HG03460 (cell line): ENCODE results near the gene LMO2.

ENCODE experiments used
- ATAC-seq: cut with Tn5 transposase; IDR thresholded peaks from one replicate; pipeline ENCODE4 v1.9.1; 2021; ENCODE audit not compliant: unreplicated experiment

Gene LMO2

GRCh38 chr11:33915526-33915925 is 23.6 kb upstream of the LMO2 start:
- no peak for ATAC-seq

DNA sequence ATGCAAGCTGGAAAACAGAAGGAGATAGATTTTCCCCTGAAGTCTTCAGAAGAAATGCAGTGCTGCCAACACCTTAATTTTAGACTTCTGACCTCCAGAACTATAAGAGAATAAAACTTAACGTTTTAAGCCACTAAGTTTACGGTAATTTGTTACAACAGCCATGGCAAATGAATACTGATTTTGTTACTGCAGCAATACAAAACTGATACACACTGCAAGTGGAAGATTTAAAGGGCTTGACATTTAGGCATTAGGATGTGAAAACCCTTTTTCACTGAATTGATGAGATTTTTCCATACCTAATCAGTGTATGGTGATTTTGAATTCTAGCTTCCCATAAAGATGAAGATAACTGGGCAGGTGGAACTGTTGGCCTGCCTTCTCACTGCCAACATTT is 22.1 kb upstream of the LMO2 start:
- no peak for ATAC-seq

DNA sequence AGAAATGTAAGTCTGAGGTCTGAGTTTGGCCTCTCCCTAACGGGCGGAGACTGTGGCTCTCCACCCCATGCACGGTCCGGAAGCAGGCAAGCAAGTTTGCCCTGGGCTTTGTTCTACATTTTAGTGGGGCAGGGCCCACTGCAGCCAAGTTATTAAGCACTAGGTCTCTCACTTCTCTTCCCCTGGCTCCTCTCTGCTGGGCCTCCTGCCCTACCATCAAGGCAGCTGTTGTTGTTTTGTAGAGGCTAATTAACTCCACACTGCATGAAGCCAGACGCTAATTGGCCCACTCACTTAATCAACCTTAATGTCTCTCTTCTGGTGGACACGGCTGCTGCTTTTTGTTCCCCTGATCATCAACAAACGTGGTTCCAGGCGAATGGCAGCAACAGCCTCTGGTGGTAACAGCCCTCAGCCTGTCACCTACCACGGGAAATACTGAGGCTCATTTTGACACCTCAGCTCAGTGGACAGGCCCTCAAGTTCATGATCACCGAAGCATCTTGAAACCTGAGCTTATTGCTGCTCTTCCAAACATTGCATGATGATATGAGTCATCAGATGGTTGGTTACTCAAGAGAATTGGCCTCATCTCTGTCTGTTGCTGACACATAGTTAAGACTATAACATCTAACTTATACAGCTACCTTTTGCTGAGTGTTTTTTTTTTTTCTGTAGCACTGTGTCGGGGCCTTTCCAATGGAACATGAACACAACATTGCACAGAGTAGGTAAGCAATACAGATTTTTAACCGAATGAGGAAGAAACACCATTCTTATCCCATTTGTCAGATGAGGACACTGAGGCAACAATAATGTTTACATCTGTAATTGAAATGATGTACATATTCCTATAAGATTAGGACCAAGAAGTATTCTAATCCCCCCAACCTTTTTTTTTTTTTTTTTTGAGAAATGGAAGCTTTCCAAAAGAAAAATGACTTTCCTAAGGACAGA is 20.8 kb upstream of the LMO2 start:
- peak; percentile 83 for ATAC-seq

DNA sequence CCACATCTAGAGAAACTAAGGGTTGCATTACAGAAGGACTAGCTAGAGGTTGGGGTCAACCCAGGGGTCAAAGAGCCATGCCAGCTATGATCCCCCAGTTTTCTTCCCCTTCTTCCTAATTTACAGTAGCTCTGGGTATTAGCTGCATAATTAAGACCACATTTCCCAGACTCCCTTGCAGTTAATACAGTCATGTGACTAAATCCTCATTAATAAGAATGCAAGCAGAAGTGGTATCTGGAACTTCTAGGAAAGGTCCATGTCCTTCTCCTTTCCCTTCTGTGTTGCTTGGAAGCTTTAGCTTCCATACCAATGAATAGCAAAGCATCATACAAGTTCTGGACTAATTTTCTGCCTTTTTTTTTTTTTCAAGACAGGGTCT is 19.1 kb upstream of the LMO2 start:
- no peak for ATAC-seq

- no peak for ATAC-seq
These were observed 18.6 kb upstream of the LMO2 start for GRCh38 chr11:33910296-33910957.

GRCh38 chr11:33909552-33909951 is 17.7 kb upstream of the LMO2 start:
- no peak for ATAC-seq

- ATAC-seq = no peak
These were observed 17.3 kb upstream of the LMO2 start for GRCh38 chr11:33909150-33909549.

DNA sequence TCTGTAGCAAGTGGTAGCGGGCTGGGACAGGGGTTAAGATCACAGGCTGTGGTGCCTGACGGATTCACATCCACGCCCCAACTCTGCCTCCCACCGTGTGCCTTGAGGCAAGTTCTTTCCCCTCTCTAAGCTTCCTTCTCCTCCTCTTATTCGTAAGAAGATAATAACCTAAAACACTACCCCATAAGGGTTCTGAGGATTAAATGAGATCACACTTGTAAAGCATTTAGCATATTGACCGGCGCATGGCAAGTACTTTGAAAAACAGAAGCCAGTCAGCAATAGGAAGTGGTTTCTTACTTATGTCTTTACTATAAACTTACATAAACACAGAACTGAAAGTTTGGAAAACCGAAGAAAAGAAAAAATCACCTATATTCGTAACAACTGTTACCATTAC is 15.5 kb upstream of the LMO2 start:
- no peak for ATAC-seq

- no peak for ATAC-seq
These were observed 14.8 kb upstream of the LMO2 start for GRCh38 chr11:33906484-33907186.

DNA sequence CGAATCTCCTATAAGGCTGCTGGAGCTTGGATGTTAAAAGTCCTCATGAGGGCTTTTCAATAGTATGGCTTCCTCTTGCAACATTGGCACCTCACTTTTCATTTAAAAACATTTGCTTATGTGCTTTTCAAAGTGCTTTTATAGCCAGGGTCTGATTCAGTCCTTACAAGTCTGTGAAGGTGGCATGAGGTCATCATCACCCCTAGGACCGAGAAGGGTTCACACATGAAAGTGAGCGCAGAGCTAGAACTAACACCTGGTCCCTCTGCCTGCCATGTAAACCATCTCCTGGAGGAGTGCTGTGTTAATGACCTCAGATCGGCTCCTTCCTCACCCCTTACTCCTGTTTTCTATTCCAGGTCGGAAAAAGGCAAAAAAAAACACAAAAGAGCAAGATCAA is 12.2 kb upstream of the LMO2 start:
- no peak for ATAC-seq

GRCh38 chr11:33900159-33900840 is 8.4 kb upstream of the LMO2 start:
- ATAC-seq = no peak

- no peak for ATAC-seq
These were observed 7.6 kb upstream of the LMO2 start for GRCh38 chr11:33899400-33900037.

DNA sequence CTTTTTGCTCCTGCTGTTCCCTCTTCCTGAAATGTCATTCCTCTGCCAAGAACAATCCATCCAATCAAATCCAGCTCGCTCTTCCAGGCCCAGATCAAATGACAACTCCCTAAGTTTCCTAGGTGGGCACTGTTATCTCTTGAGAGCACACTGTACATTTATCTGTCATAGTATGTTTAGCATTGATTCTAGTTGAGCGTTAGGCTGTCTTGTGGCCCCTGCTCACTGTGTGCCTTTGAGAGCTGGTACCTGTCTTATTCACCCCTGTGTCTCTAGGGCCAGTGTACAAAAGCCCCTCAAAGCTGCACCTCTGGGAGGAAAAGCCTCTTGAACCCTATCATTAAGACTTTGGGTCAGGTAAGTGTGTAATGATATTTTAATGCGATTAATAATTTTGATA is 7.1 kb upstream of the LMO2 start:
- ATAC-seq = no peak

DNA sequence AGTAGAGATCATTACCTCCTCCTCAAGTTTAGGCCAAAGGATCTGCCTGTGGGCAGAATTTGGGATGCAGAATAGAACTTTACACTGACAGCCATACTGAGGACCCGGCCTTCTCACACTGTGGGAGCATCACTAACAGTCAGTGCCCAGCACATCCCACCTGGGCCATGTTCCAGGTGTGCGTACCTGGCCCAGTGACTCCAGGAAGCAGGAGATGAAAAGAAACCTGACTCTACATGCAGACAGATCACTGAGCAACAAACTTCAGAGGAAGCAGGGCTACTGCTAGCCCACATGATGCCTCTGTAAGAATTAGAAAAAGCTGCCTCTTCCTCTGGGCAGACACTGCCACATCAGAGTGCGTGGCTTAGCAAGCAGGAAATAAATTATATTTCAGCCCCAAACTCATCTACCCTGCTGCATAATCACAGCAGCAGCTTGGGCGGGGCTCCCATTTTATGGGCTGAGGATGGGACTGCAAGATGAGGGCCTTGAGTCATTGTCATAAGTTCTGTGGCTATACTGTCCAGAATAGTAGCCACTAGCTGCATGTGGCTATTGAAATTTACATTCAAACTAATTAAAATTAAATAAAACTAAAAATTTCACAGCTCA is 6.0 kb upstream of the LMO2 start:
- ATAC-seq = no peak

DNA sequence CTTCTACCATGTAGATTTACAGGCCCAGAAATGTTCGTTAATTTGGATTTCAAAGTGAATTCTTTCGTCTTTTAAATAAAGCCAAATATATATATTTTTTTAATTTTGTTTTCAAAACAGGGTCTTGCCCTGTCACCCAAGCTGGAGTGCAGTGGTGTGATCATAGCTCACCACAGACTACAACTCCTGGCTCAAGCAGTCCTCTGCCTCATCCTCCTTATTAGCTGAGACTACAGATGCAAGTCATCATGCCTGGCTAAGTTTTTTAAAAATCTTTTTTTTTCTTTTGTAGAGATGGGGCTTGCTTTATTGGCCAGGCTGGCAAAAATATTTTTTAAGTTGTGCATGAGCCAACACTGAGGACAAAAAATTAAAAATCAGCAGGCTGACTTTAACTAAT is 5.0 kb upstream of the LMO2 start:
- no peak for ATAC-seq

- no peak for ATAC-seq
These were observed 3.9 kb upstream of the LMO2 start for GRCh38 chr11:33895752-33896137.

GRCh38 chr11:33894398-33894746 is 2.5 kb upstream of the LMO2 start:
- no peak for ATAC-seq

DNA sequence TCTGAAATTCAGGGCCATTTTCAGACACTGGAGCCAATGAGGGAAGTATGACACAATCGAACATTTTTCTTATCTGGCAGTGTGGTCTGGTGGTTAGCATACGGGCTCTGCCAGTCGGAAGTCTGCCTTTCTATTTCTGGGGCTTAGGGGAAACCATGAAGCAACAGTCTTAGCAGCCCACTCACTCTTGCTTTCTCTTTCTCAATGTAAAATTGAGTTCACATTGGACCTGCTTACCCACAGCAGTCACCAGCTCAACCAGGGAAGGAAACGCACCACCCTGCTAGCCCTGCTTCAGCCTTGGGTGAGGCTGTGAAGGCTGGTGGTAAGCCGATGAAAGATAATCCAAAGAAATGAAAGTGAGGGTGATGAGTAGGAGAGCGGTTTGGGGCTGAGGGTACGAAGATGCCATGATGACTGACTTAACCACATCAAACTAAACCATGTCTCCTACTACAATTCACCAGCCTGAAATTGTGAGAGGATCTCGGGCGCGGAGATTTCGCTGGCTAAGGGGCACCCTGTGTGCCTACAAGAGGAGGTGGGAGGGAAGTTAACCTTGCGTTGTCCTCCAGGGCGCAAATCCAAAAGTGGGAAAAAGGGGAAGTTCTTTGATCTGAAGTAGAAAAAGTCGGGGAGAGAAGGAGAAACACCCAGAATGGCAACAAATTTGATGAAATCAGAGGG is 2.0 kb upstream of the LMO2 start:
- ATAC-seq = peak; percentile 74

GRCh38 chr11:33892906-33893594 is 1.2 kb upstream of the LMO2 start:
- no peak for ATAC-seq
